Pancreas (tissue), 10 donors: ENCODE measurements around the gene TM6SF1. TPM values are rescaled to one million over a fixed set of nuclear protein-coding genes. Genes with fewer than 3 reads are reported as not detected.

Source experiments
- ATAC-seq, 4 donors: fragments of 200-7000 bp; cut with Tn5 transposase; one replicate each; pipeline versions ENCODE4 v1.8.0 to v1.9.1; 2020; ENCODE audit warnings: mild to moderate bottlenecking in 4 of 4, moderate library complexity in 4 of 4
- DNase-seq, 6 donors: peaks; one replicate each; pipeline ENCODE4 v3.0.0-alpha.2; 2020
- FAIRE-seq: peaks from 2 replicates; lab custom pipeline; 2012; peaks lifted over from hg19 to GRCh38; lab: Jason Lieb, UNC
- H3K27ac ChIP-seq, 4 donors: fragments of 200-600 bp; sonication (generic); 1 replicate in 3 of 4; 2 replicates in 1 of 4; pipeline versions ENCODE4 v1.5.0 to v1.8.0; 2020
- H3K27me3 ChIP-seq, 4 donors: fragments of 200-600 bp; one replicate each; pipeline ENCODE4 v1.8.0; 2021
- H3K36me3 ChIP-seq, 3 donors: fragments of 200-600 bp; sonication (generic) in 1 of 3; one replicate each; pipeline versions ENCODE4 v1.5.0 to v1.8.0; 2020 to 2021
- H3K4me1 ChIP-seq, 3 donors: fragments of 200-600 bp; one replicate each; pipeline ENCODE4 v1.8.0; 2021
- H3K4me3 ChIP-seq, 4 donors: fragments of 200-600 bp; sonication (generic) in 2 of 4; one replicate each; pipeline versions ENCODE4 v1.5.0 to v1.8.0; 2020 to 2021
- H3K9me3 ChIP-seq, 4 donors: fragments of 200-600 bp; one replicate each; pipeline ENCODE4 v1.8.0; 2021
- WGBS, 2 donors: extraction: QIAGEN DNeasy Blood & Tissue Kit; methylation state at CpG; one replicate each; pipeline ENCODE4 v1.1.7; 2013; 5-methylcytosine and 5-hydroxymethylcytosine counted together
- intact Hi-C, 3 donors: fragments of 100-400 bp; cut with DNase I; formaldehyde crosslinking; loops; one replicate each; pipeline versions ENCODE4 v1.11.1 to v1.14.2; 2022
- polyA plus RNA-seq, 2 donors: library from polyadenylated mRNA; stranded (reverse); fragments of 200-250 nt; gene quantifications; one replicate each; pipeline ENCODE4 v1.2.3, GENCODE V29; 2013
- total RNA-seq, 6 donors: library from RNA; stranded (reverse); fragmentation: NEBNext Ultra II Directional in 4 of 6; extraction: Animal tissue kit (Norgen Biotek cat#: 25700) in 4 of 6; gene quantifications; one replicate each; pipeline versions ENCODE4 v1.2.1 to v1.2.4, GENCODE V29; 2021 to 2023
- TF ChIP-seq, protein P1 (sequence below), 4 donors: fragments of 200-600 bp; sonication (generic) in 3 of 4; IDR thresholded peaks; one replicate each; pipeline versions ENCODE4 v1.5.0 to v1.8.0; 2021; ENCODE audit warnings: antibody characterized with exemption in 4 of 4
- donor health status: healthy with polysubstance abuse.
- donor health status: DM: no; HTN: no; CAD: no; lungs with moderate emphysema.
- donor health status: DM: no; HTN: no; CAD: no.
- donor health status: control.
- donor health status: control.
- donor health status: Bipolar disorder and iron deficiency.
- donor health status: DM: yes; HTN: yes; CAD: no.
- donor health status: DM: no; HTN: no; CAD: no.
- donor health status: DM: no; HTN: no; CAD: no.
- donor health status: DM: yes; HTN: yes; CAD: no.

The TM6SF1 gene
- total and polyA plus RNA-seq, 8 donors: 0.19 to 6.0 (median 1.0) TPM

DNA sequence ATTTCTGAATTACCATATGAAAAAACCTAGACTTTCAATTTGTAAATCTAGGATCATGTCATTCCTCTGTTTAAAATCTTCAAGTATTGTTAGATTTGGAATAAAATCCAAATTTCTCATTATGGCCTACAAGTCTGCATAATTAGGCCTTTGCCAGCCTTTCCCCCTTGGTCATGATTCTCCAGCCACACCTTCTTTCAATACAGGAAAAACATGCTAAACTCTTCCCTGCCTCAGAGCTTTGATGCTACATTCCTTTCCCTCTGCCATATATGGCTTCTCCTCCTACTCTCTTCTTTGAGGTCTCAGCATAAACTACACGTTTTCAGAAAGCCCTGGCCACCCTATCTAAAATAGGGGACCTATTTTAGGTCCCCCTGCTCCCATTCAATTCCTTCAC lies 48.5 kb downstream of the TM6SF1 start:
- Histone ChIP-seq H3K27me3 (no peaks in the 10 kb centered on the region), H3K9me3 (no peaks in the 10 kb centered on the region), H3K4me3 (no peak overlapping the region), H3K4me1 (no peaks in the 10 kb centered on the region), H3K36me3 (no peaks in the 10 kb centered on the region), H3K27ac (no peak overlapping the region)
- no peak for DNase-seq
- WGBS, 2 donors: 35 to 46% methylated on average over 1 of the region's 1 CpG
- TF ChIP-seq, protein P1, sequence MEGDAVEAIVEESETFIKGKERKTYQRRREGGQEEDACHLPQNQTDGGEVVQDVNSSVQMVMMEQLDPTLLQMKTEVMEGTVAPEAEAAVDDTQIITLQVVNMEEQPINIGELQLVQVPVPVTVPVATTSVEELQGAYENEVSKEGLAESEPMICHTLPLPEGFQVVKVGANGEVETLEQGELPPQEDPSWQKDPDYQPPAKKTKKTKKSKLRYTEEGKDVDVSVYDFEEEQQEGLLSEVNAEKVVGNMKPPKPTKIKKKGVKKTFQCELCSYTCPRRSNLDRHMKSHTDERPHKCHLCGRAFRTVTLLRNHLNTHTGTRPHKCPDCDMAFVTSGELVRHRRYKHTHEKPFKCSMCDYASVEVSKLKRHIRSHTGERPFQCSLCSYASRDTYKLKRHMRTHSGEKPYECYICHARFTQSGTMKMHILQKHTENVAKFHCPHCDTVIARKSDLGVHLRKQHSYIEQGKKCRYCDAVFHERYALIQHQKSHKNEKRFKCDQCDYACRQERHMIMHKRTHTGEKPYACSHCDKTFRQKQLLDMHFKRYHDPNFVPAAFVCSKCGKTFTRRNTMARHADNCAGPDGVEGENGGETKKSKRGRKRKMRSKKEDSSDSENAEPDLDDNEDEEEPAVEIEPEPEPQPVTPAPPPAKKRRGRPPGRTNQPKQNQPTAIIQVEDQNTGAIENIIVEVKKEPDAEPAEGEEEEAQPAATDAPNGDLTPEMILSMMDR (IDR thresholded peaks at IDR 0.05): no peak
- intact Hi-C loops: no loop called here
- FAIRE-seq: no peak
- ATAC-seq: no peak

DNA sequence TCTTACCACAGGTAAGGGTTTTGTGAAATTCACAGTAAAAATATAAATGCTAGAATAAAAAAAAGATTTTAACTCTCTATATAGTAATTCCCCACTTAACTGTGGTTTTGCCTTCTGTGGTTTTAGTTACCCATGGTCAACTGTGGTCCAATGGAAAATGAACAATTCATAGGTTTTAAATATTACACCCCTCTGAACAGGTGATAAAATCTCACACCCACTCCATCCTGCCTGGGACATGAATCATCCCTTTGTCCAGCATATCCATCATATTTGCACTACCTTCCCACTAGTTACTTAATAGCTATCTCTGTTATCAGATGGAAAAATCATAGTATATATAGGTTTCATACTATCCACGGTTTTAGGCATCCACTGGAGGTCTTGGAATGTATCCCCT lies 50.9 kb downstream of the TM6SF1 start:
- TF ChIP-seq, protein P1 (IDR thresholded peaks at IDR 0.05): no peak
- WGBS, 2 donors: 42 to 59% methylated on average over 1 of the region's 1 CpG
- DNase-seq (no peak), FAIRE-seq (no peak), ATAC-seq (no peak)
- Histone ChIP-seq H3K4me1 (no peaks in the 10 kb centered on the region), H3K9me3 (no peaks in the 10 kb centered on the region), H3K27me3 (no peaks in the 10 kb centered on the region), H3K4me3 (no peak overlapping the region), H3K36me3 (no peaks in the 10 kb centered on the region), H3K27ac (no peak overlapping the region)
- intact Hi-C loops: no loop called here

DNA sequence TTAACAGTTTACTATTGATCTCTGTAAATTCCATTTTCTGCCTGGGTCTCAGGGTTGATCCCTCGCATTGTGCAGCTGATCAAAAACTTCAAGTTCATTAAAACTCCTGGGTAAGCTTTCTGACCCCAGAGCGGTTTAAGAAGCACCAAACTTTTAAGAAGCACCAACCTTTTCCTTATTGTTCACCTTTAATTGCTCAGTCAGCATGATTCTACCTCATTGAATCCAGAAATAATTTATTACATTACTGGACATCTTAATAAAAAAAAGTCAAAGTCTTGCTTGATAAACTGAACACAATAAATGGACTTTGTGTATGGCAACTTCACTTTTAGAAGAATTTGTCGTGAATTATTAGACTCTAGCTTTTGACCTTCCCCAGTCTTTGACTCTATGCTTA lies 53.3 kb downstream of the TM6SF1 start:
- DNase-seq: no peak
- TF ChIP-seq, protein P1 (IDR thresholded peaks at IDR 0.05): no peak
- no peak for ATAC-seq
- no peak for FAIRE-seq
- Histone ChIP-seq H3K4me1 (no peaks in the 10 kb centered on the region), H3K36me3 (no peaks in the 10 kb centered on the region), H3K4me3 (no peak overlapping the region), H3K27ac (no peak overlapping the region), H3K9me3 (no peaks in the 10 kb centered on the region), H3K27me3 (no peaks in the 10 kb centered on the region)
- WGBS, 2 donors: 88 to 93% methylated on average over 3 of the region's 3 CpGs
- intact Hi-C loops: no loop called here

DNA sequence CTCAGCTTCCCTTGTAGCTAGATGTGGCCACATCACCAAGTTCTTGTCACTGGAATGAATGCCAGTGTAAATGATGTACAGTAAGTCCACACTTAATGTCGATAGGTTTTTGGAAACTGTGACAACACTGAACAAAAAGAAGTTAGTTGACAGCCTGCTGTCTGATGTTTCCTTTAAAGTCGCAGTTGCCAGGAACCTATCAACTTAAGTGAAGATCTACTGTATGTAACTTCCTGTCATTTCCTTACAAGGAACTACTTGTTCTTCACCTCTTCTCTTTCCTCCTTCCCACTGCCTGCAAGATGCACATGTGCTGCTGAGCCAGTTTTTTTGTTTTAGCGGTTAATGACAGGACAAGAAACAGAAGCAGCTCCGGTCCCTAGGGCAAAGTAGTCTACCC lies 55.6 kb downstream of the TM6SF1 start:
- ATAC-seq: no peak
- intact Hi-C loops: no loop called here
- H3K36me3 ChIP-seq: no peaks in the 10 kb centered on the region
- no peak overlapping the region for H3K4me3 ChIP-seq
- no peaks in the 10 kb centered on the region for H3K27me3 ChIP-seq
- FAIRE-seq: no peak
- TF ChIP-seq, protein P1 (IDR thresholded peaks at IDR 0.05): no peak
- H3K9me3 ChIP-seq: no peaks in the 10 kb centered on the region
- no peaks in the 10 kb centered on the region for H3K4me1 ChIP-seq
- 89 to 91% methylated on average over 4 of the region's 4 CpGs for WGBS, 2 donors
- no peak for DNase-seq
- H3K27ac ChIP-seq: no peak overlapping the region

DNA sequence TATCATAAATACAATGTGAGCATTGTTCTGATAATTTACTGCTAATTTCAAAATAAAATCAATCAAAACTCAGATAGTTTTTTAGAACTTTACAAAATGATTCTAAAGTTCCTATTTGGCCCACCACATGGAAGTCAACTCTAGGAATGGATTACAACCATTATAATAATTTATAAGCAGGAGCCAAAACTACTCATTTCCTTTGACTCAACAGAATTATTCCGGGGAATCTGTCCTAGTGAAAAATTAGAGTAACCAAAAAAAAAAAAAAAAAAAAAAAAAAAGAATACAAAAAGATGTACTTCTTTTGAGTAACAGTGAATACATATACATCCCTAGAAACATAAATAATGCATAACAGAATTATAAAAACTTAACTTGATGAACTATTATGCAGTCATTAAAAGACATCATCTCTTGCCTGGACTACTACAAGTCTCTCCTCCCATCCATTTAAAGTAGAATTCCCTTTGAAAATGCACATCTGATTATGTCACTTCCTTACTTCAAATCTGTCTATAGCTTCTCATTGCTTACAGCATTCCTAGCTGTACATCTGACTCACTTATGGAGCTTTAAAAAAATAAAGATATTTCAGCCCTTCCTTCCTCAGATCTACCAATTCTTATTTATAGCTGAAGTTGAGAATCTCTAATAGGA lies 56.8 kb downstream of the TM6SF1 start:
- Histone ChIP-seq H3K9me3 (no peaks in the 10 kb centered on the region), H3K27me3 (no peaks in the 10 kb centered on the region), H3K36me3 (no peaks in the 10 kb centered on the region), H3K27ac (no peak overlapping the region), H3K4me1 (no peaks in the 10 kb centered on the region), H3K4me3 (no peak overlapping the region)
- FAIRE-seq (no peak), ATAC-seq (no peak), DNase-seq (no peak)
- TF ChIP-seq, protein P1 (IDR thresholded peaks at IDR 0.05): no peak
- intact Hi-C loops: no loop called here
- 78 to 88% methylated on average over 1 of the region's 1 CpG for WGBS, 2 donors
